IPS DF 6.9 (cell line): ENCODE results near the gene SDF2L1.
"Not testable (repeated sequence)": the region's sequence is repeated elsewhere in the genome, so short reads cannot be mapped to it uniquely, and the experiment has no call there.

ENCODE experiments used
- DNase-seq: peaks from one replicate; pipeline ENCODE4 v3.0.0-alpha.2; 2013; ENCODE audit warnings: low read depth, low spot score
- H3K27ac ChIP-seq: one replicate; pipeline ENCODE4 v1.5.1; 2013; ENCODE audit warnings: low read length, control low read depth
- H3K27me3 ChIP-seq: 2 replicates; pipeline ENCODE4 v1.6.1; 2013; ENCODE audit warnings: mild to moderate bottlenecking, low read length; ENCODE audit not compliant: control insufficient read depth, insufficient read depth
- H3K36me3 ChIP-seq: 2 replicates; pipeline ENCODE4 v1.6.1; 2013; ENCODE audit warnings: low read length; ENCODE audit not compliant: control insufficient read depth, insufficient read depth
- H3K4me1 ChIP-seq: 2 replicates; pipeline ENCODE4 v1.6.1; 2013; ENCODE audit warnings: low read length; ENCODE audit not compliant: control insufficient read depth, insufficient read depth
- H3K4me3 ChIP-seq: 2 replicates; pipeline ENCODE4 v1.5.1; 2013; ENCODE audit warnings: mild to moderate bottlenecking, low read length
- H3K9me3 ChIP-seq: 2 replicates; pipeline ENCODE4 v1.6.1; 2013; ENCODE audit warnings: low read length, inconsistent platforms; ENCODE audit not compliant: control insufficient read depth, insufficient read depth
- WGBS: extraction: QIAGEN DNeasy Blood & Tissue Kit; methylation state at CpG from one replicate; pipeline ENCODE4 v1.1.7; 2013; ENCODE audit warnings: mixed read lengths, missing lambda C conversion rate; ENCODE audit not compliant: insufficient read length, insufficient coverage; 5-methylcytosine and 5-hydroxymethylcytosine counted together

The SDF2L1 gene

GRCh38 chr22:21663738-21664137 lies 21.6 kb downstream of the SDF2L1 start:
- WGBS: no CpG with 5 or more reads among the region's 2 CpGs
- Histone ChIP-seq H3K36me3 (no peaks in the 10 kb centered on the region), H3K27me3 (no peaks in the 10 kb centered on the region), H3K27ac (no peak overlapping the region), H3K4me1 (no peaks in the 10 kb centered on the region), H3K4me3 (no peak overlapping the region), H3K9me3 (no peaks in the 10 kb centered on the region)
- DNase-seq: no peak

GRCh38 chr22:21665047-21665851 lies 23.1 kb downstream of the SDF2L1 start:
- no peaks in the 10 kb centered on the region for H3K27me3 ChIP-seq
- H3K9me3 ChIP-seq: no peaks in the 10 kb centered on the region
- no peaks in the 10 kb centered on the region for H3K36me3 ChIP-seq
- peak overlapping the region; percentile 74; the same call in 1 of the 2 replicates for H3K4me3 ChIP-seq
- no peaks in the 10 kb centered on the region for H3K4me1 ChIP-seq
- no peak for DNase-seq
- WGBS: no CpG with 5 or more reads among the region's 26 CpGs
- no peak overlapping the region for H3K27ac ChIP-seq

GRCh38 chr22:21666786-21667185 lies 24.7 kb downstream of the SDF2L1 start:
- no peak for DNase-seq
- Histone ChIP-seq H3K36me3 (peaks cover 8% of the 10 kb centered on the region; the same call in 1 of the 2 replicates), H3K27me3 (no peaks in the 10 kb centered on the region), H3K4me1 (no peaks in the 10 kb centered on the region), H3K27ac (no peak overlapping the region), H3K4me3 (no peak overlapping the region; the same call in 1 of the 2 replicates), H3K9me3 (no peaks in the 10 kb centered on the region)
- no CpG with 5 or more reads among the region's 16 CpGs for WGBS

GRCh38 chr22:21669026-21669425 lies 26.9 kb downstream of the SDF2L1 start:
- H3K9me3 ChIP-seq: no peaks in the 10 kb centered on the region
- WGBS: no CpG with 5 or more reads among the region's 9 CpGs
- H3K27me3 ChIP-seq: no peaks in the 10 kb centered on the region
- peaks cover 22% of the 10 kb centered on the region for H3K36me3 ChIP-seq
- no peaks in the 10 kb centered on the region for H3K4me1 ChIP-seq
- no peak for DNase-seq
- H3K27ac ChIP-seq: no peak overlapping the region
- no peak overlapping the region for H3K4me3 ChIP-seq

GRCh38 chr22:21672107-21672629 lies 30.1 kb downstream of the SDF2L1 start:
- Histone ChIP-seq H3K4me1 (no peaks in the 10 kb centered on the region), H3K36me3 (peaks cover 28% of the 10 kb centered on the region), H3K27ac (no peak overlapping the region), H3K27me3 (no peaks in the 10 kb centered on the region), H3K9me3 (no peaks in the 10 kb centered on the region), H3K4me3 (no peak overlapping the region)
- no peak for DNase-seq
- WGBS: no CpG with 5 or more reads among the region's 6 CpGs

GRCh38 chr22:21673534-21674321 lies 31.6 kb downstream of the SDF2L1 start:
- H3K9me3 ChIP-seq: no peaks in the 10 kb centered on the region
- no peaks in the 10 kb centered on the region for H3K4me1 ChIP-seq
- no peaks in the 10 kb centered on the region for H3K27me3 ChIP-seq
- peaks cover 28% of the 10 kb centered on the region for H3K36me3 ChIP-seq
- no peak overlapping the region for H3K4me3 ChIP-seq
- no peak overlapping the region for H3K27ac ChIP-seq
- no peak for DNase-seq
- no CpG with 5 or more reads among the region's 12 CpGs for WGBS

- no peak overlapping the region for H3K4me3 ChIP-seq
- H3K27ac ChIP-seq: no peak overlapping the region
- no peak for DNase-seq
- no peaks in the 10 kb centered on the region for H3K9me3 ChIP-seq
- no CpG with 5 or more reads among the region's 12 CpGs for WGBS
- H3K4me1 ChIP-seq: no peaks in the 10 kb centered on the region
- no peaks in the 10 kb centered on the region for H3K27me3 ChIP-seq
- peaks cover 28% of the 10 kb centered on the region for H3K36me3 ChIP-seq
Measured at GRCh38 chr22:21674638-21675245, 32.6 kb downstream of the SDF2L1 start.

- no peak overlapping the region for H3K27ac ChIP-seq
- WGBS: no CpG with 5 or more reads among the region's 15 CpGs
- H3K9me3 ChIP-seq: no peaks in the 10 kb centered on the region
- peaks cover 23% of the 10 kb centered on the region for H3K36me3 ChIP-seq
- no peak for DNase-seq
- no peaks in the 10 kb centered on the region; the same call in 1 of the 2 replicates for H3K4me1 ChIP-seq
- no peaks in the 10 kb centered on the region for H3K27me3 ChIP-seq
- no peak overlapping the region for H3K4me3 ChIP-seq
Measured at GRCh38 chr22:21677606-21678443, 35.7 kb downstream of the SDF2L1 start.

- H3K27me3 ChIP-seq, H3K4me1 ChIP-seq, DNase-seq, H3K9me3 ChIP-seq, H3K4me3 ChIP-seq, H3K27ac ChIP-seq: not testable (repeated sequence)
- H3K36me3 ChIP-seq: peaks cover 16% of the 10 kb centered on the region
- WGBS: no CpG with 5 or more reads among the region's 12 CpGs
Measured at GRCh38 chr22:21678842-21679241, 36.7 kb downstream of the SDF2L1 start.
